ENCODE results near the gene UGT3A2.

UGT3A2 gene, protein sequence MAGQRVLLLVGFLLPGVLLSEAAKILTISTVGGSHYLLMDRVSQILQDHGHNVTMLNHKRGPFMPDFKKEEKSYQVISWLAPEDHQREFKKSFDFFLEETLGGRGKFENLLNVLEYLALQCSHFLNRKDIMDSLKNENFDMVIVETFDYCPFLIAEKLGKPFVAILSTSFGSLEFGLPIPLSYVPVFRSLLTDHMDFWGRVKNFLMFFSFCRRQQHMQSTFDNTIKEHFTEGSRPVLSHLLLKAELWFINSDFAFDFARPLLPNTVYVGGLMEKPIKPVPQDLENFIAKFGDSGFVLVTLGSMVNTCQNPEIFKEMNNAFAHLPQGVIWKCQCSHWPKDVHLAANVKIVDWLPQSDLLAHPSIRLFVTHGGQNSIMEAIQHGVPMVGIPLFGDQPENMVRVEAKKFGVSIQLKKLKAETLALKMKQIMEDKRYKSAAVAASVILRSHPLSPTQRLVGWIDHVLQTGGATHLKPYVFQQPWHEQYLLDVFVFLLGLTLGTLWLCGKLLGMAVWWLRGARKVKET

DNA sequence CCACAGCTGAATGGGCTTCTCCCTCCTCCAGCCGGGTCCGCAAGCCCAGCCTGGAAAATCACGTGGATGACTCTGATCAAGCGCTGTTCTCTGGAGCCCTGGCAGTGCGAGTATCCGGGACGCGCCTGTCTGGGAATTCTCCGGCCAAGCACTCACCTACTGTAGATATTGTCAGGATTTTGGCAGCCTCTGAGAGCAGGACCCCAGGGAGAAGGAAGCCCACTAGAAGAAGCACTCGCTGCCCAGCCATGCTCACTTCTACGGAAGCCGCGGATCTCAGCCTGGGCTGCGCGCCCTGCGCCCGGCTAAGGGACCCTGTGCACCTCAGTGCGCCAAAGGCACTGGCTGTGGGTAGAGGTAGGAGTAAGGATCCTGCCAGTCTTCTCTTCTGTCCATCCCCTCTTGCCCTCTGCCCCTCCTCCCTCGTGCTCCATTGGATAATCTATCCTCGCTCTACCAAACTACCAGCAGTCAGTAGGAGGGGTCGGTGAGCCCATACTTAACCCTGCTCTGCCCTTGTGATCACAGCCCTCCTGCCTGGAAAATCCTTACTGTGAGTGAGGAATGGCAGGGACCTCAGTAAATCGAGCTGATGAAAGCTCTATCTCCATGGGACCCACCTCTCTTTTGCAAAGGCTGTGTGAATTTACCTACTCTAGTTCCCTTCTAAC lies at the start of gene UGT3A2:
Gene UGT3A2, minus strand, starts transcription at position 343 of the 671 bp plus-strand sequence. Its CDS starts 93 bp downstream, at position 250.
- no peak for DNase-seq

DNA sequence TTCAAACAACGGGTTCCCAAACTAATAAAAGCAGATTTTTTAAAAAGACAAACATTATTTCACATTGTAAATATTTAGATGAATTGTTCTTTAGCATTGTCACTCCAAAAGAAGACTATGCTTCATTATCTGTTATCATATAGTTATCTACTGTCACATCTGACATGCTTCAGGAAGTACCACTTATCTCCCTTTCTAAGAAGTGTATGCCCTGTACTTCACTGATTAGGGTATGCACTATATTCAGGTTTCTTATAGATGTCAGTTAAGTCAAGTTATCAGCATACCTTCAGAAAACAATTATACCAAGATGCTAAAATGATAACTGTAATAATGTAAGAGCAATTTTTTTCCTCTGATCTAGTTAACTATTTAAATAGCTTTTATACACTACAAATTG lies 44.6 kb upstream of the UGT3A2 start:
- no peak for DNase-seq

DNA sequence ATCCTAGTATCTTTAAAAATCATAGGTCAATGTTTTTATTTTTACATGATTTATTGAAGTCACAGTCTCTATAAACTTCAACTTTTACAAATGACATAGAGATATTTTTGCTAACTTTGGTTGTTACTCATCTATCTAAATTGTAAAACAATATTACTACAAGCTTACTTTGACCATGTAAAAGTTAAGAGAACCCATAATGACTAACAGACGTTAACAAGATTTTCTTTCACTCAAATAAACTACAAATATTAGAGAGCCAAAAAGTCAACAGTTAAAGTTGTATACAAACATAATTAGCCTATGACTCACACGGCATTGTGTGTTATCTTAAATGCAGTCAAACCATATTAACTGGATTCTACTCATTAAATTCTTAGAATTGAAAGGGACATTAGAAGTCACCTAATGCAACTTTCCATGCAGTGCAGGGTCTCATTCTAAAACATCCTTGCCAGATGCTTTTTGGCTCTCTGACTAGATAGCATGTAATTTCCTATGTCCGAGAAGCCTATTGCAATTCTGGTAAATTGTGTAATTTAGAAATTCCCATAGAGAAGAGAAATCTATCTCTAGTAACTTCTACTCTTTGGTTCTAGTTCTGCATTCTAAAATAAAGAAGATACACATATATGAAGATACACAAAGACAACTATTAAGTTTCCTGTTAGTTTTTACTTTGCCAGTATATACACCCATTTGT lies 42.2 kb upstream of the UGT3A2 start:
- no peak for DNase-seq

DNA sequence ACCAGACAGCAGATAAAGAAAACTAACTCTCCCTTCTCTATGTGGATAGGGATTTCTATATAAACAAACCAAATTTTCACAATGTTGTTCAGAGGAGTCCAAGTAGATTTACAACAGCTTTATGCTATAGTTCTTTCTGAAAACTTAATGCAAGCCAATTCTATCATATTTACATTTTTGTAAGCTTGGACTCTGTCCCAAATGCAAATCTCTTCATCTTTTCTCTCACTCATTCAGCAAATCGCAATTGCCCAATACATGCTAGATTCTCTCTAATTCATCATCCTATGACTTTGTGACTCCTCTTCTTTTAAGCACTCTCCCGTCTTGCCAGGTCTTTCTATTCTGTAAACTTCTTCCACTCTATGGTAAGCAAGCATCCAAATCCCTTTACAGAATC lies 39.1 kb upstream of the UGT3A2 start:
- no peak for DNase-seq

DNA sequence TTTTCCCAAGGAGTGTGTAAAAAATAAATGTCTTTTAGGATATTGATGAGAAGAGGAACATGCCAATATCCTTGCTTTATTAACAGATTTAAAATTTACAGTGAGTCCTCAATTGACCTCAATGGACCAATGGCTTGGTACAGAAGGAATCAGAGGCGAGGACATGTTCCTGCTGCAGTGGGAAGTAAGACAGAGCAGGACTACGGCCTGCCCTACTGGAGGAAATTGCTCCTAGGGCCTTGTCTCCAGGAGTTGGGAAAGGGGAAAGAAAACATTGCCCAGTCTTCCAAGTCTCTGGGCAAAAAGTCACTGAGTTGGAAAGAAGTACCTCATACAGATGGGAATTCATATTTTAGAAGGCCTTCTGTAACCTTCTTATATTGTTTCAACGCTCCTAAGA lies 33.1 kb upstream of the UGT3A2 start:
- no peak for DNase-seq

DNA sequence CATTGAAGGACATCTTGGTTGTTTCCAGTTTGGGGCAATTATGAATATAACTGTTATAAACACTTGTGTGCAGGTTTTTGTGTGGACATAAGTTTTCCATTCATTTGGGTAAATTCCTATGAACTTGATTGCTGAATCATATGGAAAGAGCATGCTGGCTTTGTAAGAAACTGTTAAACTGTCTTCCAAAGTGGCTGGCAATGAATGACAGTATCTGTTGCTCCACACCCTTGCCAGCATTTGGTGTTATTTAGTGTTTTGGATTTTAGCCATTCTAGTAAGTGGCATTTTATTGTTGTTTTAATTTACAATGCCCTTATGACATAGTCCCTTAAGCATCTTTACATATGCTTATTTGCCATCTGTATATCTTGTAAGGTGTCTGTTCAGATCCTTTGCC lies 29.8 kb upstream of the UGT3A2 start:
- no peak for DNase-seq

DNA sequence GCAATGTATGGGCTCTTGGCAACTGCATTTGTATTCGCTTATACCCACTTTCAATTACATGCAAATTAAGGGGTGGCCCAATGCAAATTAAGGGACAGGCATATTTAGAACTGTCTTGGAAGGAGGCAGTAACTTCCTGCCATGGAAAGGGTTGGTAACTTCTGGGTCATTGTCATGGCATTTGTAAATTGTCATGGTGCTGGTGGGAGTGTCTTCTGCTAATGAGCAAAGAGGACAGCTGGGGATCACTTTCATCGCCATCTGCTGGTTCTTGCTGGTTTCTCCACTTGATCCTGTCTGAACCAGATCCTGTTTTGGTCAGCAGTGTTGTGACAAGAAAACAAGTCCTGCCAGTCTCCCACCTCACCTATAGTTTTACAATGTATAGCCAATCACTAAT lies 23.3 kb upstream of the UGT3A2 start:
- no peak for DNase-seq

DNA sequence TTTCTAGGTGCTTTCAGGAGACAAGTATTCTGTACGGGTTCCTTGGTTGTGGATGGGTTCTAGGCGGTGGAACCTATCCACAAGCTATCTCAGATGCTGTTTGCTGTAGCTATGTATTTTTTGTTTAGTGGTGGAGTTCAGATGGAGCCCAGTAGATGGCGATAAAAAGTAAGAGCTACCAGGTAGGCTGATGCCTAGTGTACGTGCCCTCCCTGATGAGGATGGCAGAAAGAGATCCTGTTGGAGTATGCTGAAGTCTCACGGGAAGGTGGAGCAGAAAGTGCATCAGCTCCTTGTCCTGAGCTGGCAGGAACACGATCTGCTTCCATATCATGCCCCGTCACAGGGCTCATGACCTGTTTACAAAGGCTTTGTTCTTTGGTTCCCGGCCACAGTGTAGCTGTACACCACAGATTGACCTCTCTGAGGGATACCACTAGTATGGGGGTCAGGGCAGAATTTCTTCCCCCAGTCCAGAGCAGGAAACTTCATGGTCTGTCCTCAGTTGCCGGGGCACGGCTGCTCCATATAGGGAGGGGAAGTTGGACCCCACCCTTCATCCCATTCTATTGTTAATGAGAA lies 12.6 kb upstream of the UGT3A2 start:
- no peak for DNase-seq

DNA sequence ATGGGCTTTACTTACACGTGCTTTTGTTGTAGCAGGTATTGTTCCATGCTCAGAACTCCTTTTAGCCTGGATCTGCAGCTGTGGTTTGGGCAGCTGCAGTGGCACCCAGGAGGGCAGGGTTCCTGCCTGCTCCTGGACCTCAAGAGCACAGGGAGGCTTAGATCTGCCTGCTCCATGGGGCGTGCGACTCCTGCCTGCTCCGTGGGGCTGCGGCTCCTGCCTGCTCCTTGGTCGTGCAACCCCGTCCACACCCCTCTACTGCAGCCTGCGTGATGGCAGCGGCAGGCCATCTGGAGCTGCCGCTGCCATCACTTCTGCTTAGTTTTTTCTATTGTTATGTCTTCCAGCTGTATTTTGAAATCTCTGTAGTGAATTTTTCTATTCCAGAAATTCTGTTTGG lies 11.7 kb upstream of the UGT3A2 start:
- no peak for DNase-seq

DNA sequence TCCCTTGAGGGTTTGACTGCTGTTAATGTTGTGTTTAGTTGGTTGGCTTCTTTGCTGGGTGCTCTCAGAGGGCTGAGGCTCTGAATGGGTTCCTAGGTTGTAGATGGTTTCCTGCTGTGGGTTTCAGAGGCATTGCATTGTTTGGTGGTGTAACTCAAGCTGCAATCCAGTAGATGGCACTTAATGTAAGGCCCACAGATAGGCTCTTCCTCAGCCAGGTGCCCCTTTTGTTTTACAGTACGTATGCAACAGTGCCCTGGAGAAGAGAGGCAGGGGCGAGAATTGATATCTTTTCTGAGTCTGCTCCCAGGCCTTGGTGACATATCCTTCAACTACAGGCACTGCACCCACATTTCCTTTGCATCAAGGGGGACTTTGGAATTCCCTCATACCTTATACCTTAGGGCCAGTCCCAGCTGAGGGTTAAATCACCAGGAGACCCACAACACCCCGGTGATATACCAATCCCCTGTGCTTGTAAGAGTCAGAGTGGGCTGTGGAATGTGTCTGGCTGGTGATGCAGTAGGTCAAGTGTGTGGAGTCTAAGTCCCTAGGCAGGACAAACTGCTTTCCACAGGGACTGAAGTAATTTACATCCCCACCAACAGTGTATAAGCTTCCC lies 7.0 kb upstream of the UGT3A2 start:
- no peak for DNase-seq

DNA sequence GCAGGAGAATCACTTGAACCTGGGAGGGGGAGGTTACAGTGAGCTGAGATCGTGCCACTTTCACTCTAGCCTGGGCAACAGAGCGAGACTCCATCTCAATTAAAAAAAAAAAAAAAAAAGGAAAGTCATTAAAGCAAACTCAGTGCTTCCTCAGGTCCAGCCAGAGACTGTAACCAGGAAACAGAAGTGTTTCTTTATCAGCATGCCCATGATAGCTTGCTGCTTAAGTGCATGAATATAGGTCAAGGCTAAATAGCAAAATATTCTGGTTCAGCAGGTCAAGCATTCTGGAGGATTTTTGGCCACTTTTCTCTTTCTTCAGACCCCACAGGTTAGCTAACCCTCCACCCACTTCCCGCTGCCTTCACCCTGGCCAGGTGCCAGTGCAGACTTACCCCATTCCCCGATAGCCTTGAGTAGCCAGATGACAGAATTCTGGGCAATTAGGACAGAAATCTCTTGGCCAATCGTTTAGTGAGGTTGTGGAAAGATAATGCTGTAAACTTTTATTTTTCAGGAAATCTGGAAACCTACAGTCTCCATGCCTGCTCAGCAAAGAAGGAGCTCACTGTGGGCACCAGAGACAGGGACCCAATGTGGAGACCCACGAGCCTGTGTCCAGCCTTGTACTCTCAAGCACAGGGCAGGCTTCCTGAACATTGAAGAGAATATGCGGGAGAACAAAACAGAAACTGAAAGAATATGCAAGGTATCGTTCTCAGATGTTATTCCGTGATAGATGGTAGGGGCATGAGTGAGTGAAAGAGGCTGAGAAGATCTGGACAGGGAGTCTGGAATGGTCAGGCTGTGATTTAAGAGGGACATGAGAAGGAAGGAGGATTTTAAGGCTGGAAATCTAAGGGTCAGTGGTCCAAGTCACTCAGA lies 4.2 kb upstream of the UGT3A2 start:
- no peak for DNase-seq

DNA sequence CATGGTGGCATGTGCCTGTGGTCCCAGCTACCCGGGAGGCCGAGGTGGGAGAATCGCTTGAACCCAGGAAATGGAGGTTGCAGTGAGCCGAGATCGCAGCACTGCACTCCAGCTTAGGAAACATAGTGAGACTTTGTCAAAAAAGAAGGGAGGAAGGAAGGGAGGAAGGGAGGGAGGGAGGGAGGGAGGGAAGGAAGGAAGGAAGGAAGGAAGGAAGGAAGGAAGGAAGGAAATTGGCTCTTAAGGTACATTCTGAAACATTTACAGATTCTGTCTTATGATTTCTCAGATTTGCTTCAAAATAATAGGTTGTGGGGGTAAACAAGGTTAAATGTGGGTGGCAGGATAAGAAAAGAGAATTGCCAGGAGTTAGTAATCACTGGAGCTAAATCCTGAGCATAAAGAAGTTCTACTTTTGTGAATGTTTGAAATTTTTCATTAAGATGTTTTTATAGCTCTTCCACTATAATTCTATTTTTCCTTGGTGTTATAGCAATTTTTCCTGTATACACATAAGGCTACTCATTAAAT lies 2.1 kb upstream of the UGT3A2 start:
- no peak for DNase-seq

DNA sequence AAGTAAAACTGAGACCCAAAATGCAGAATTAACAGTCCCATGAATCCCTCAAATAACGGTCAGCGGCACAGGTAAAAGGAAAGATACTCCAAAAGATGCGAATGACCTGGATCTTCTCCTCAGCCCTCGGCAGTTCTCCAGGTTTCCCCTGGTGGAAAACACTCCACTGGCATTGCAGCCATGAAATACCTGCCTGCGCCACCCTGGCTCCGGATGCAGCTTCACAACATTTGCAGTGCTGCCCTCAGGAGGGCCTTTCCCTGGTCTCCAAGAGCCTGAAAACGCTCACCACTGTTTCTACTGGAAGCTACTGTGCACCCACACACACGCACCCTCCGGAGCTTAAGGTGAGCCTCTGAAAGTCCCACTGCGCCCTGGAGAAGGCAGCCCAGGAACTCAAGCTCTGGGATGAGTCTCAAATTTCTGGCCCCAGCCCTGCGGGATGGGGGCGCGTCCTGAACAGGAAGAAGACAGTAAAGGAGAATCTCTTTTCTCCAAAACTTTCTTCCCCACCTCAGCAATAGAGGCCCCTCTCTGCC lies 612 bp downstream of the UGT3A2 start:
- DNase-seq, result no peak

DNA sequence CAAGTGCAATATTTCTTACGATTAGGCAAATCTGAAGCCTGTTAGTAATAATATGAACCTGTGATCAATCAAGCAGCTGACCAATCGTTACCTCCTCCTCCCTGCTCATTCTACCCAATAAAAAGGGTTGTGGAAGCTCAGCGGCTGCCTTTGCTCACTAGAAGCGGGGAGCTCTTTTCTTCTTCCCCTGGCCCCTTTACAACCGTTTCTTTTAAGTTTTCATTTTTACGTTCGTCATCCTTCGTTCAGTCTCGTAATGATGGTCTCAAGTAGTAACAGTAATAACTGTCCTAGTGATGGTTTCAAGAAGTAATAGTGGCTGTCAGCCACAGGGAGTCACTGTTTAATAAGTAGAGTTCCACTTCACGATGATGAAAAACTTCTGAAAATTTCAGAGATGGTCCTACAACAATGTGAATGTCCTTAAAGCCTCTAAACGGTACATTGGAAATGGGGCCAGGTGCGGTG lies 6.2 kb downstream of the UGT3A2 start:
- DNase-seq, result no peak

DNA sequence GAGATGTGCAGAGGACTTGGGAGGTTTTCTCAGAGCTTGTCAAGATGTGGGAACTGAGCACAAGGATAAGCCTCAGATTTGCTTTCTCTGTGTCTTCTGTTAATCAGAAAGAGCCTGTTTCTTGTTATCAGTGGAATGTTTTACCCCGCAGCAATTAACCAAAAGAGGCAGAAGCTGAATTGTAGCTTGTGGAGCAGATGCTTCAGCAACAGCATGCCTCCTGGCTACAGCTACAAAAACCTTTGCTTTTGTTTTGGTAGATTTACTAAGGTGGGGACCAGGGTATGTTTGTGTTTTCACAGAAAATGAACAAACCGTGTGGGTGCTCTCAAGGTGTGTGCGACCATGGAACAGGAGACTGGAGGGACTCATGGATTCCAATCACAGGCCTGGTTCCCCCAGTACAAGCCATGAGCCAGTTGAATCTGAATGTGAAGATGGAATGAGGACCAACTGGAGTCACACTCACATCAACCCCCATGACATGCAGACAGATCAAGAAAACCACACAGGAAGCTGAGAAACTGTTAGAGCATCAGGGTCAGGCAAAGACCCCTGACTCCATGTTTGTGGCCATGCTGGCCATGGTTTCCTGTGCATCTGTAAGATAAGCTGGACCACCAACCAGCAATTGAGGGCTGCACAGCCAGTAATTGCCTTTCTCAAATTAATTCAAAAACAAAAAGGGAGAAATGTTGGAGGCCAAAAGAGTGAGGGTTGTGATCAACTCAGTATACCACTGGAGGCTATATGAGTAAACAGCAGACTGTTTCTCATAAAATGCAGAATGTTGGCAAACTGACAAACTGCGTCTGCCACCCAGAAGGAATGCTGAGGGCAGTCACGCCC lies 6.9 kb downstream of the UGT3A2 start:
- no peak for DNase-seq

DNA sequence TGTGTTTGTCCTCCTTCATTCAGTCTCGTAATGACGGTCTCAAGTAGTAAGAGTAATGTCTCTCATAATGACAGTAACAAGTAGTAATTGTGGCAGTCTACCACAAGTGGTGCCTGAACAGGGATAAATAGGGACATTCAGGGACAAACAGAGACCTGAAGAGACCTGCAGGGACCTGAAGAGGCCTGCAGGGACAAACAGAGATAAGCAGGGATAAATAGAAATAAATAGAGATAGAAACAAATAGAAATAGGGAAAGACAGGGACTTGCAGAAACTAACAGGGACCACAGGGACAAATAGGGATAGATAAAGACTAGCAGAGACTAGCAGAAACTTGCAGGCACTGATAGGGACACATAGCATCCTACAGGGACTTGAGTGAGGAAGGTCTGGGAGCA lies 7.9 kb downstream of the UGT3A2 start:
- DNase-seq, result no peak

DNA sequence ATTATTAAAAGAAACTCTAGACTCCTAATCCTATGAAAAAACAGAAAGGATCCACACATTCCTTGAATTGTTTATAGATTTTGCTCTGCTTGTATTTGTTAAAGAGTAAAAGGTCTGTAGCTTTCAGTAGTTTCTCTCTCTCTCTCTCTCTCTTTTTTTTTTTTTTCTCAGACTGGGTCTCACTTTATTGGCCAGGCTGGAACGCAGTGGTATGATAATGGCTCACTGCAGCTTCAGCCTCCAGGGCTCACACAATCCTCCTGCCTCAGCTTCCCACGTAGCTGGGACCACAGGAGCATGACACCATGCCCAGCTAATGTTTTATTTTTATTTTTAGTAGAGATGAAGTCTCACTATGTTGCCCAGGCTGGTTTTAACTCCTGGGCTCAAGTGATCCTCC lies 9.3 kb downstream of the UGT3A2 start:
- DNase-seq, result no peak

DNA sequence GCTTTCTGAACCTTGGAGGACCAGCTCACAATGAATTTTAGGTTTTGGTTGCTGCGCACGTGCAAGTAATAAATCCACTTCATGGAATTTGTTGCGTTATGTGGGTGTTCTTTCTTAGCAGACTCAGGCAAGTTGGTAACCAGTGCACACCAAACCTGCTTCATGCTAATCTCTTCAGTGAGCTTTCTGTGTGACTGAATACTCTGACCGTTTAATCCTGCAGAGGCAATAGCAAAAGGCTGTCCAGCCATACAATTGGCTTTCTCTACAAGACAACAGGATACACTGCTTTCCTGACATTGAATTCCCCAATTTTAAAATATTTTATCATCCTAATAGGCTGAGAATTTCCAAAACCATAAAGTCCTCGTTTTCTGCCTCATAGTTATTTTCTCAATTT lies 10.3 kb downstream of the UGT3A2 start:
- DNase-seq, result no peak

DNA sequence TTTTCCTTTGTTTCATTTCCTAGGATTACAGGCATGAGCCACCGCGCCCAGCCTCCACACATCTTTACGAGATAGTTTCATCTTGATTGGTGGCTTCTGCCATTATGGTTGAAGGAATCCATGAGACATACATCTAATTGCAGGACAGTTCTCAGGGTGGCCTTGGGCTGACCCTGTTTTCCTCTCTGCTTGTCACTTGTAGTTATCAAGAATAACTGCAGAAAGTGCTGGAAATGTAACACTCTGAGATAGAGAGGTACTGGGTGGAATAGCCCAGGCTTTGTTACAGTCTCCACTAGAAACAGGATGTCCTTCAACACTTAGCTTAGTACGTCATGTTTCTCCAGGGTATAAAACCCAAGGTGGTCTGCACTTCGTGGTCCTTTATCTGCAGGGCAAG lies 10.7 kb downstream of the UGT3A2 start:
- no peak for DNase-seq

DNA sequence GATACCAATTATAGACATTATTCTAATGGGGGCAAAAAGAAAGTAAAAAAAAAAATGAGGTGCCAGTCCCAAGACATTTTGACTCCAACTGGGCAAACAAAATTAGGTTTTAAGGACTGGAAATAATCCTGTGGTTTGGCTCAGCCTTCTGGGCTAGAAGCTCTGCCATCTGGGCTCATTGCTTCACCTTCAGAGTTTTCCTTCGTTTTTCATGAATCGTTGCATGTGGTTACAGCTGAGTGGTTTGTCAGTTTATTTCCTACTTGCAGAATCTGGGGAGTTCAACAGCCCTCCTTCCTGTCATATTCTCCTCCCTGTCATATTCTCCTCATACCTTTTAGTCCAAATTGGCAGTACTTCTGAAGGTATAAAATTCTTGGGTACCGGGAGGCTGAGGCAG lies 12.0 kb downstream of the UGT3A2 start:
- no peak for DNase-seq

Measured in activated CD8-positive, alpha-beta memory T cell treated with anti-CD3 and anti-CD28 coated beads for 24 hours (primary cell).